IMR-90 (cell line): Measurements from ENCODE around the gene WDR27. TPM values are rescaled to one million over a fixed set of nuclear protein-coding genes. Genes with fewer than 3 reads are reported as not detected.
A peak's percentile ranks its signal among the peaks of the same experiment; 100 is the strongest.

Experiments
- ATAC-seq: fragments of 200-7000 bp; cut with Tn5 transposase; 2 replicates; pipeline ENCODE4 v1.9.1; 2020; ENCODE audit warnings: low read depth, mild to moderate bottlenecking, moderate library complexity
- BruUV-seq: library from RNA; stranded (reverse); fragments of 400-500 nt; replicated peaks from 2 replicates; lab custom pipeline; 2021; lab: Mats Ljungman, UMichigan
- CTCF ChIA-PET: fragments of 300-600 bp; formaldehyde crosslinking; extraction: SDS; loops from one replicate; lab custom pipeline; 2021; ENCODE audit warnings: antibody characterized with exemption; lab: Yijun Ruan, JAX
- POLR2A ChIA-PET: fragments of 300-600 bp; sonication (Branson Sonifier 250); formaldehyde crosslinking; loops from one replicate; lab custom pipeline; 2022; ENCODE audit warnings: antibody characterized with exemption; ENCODE audit not compliant: unreplicated experiment; lab: Charles Lee
- DNase-seq: peaks from one replicate; pipeline ENCODE4 v3.0.0; 2013
- H2AFZ ChIP-seq: replicated peaks from 2 replicates; pipeline ENCODE3; 2013; ENCODE audit warnings: low read length, mild to moderate bottlenecking; ENCODE audit not compliant: poor library complexity
- H2AK5ac ChIP-seq: 2 replicates; pipeline ENCODE4 v1.6.1; 2013; ENCODE audit warnings: low read depth, low read length, inconsistent platforms
- H2AK9ac ChIP-seq: replicated peaks from 2 replicates; pipeline ENCODE3; 2013; ENCODE audit warnings: mild to moderate bottlenecking, low read depth, low read length, moderate library complexity; ENCODE audit not compliant: poor library complexity
- H2BK120ac ChIP-seq: 2 replicates; pipeline ENCODE4 v1.6.1; 2013; ENCODE audit warnings: low read depth, low read length, inconsistent platforms
- H2BK15ac ChIP-seq: 3 replicates; pipeline ENCODE4 v1.6.1; 2013; ENCODE audit warnings: low read depth, low read length, inconsistent platforms
- H2BK20ac ChIP-seq: 2 replicates; pipeline ENCODE4 v1.6.1; 2013; ENCODE audit warnings: low read depth, mild to moderate bottlenecking, inconsistent platforms, low read length, moderate library complexity
- H2BK5ac ChIP-seq: 2 replicates; pipeline ENCODE4 v1.6.1; 2013; ENCODE audit warnings: mild to moderate bottlenecking, low read depth, low read length, inconsistent platforms; ENCODE audit not compliant: poor library complexity, severe bottlenecking
- H3K14ac ChIP-seq: replicated peaks from 2 replicates; pipeline ENCODE4 v1.6.1; 2013; ENCODE audit warnings: low read depth, low read length, inconsistent platforms
- H3K18ac ChIP-seq: 2 replicates; pipeline ENCODE4 v1.6.1; 2013; ENCODE audit warnings: low read depth, low read length, control low read depth
- H3K23ac ChIP-seq: 2 replicates; pipeline ENCODE4 v1.6.1; 2013; ENCODE audit warnings: low read depth, low read length, inconsistent platforms
- H3K27ac ChIP-seq: 2 replicates; pipeline ENCODE4 v1.5.1; 2013; ENCODE audit warnings: mild to moderate bottlenecking, control low read depth, low read length; ENCODE audit not compliant: insufficient read depth
- H3K27me3 ChIP-seq: 2 replicates; pipeline ENCODE4 v1.6.1; 2013; ENCODE audit warnings: low read length; ENCODE audit not compliant: control insufficient read depth, insufficient read depth
- H3K36me3 ChIP-seq: 2 replicates; pipeline ENCODE4 v1.6.1; 2013; ENCODE audit warnings: low read length, mixed read lengths; ENCODE audit not compliant: control insufficient read depth, insufficient read depth
- H3K4ac ChIP-seq: 2 replicates; pipeline ENCODE4 v1.6.1; 2013; ENCODE audit warnings: low read depth, low read length, inconsistent platforms
- H3K4me1 ChIP-seq: 2 replicates; pipeline ENCODE4 v1.6.1; 2013; ENCODE audit warnings: low read length, mixed read lengths; ENCODE audit not compliant: control insufficient read depth, insufficient read depth
- H3K4me2 ChIP-seq: 2 replicates; pipeline ENCODE4 v1.6.1; 2013; ENCODE audit warnings: low read depth, mild to moderate bottlenecking, control low read depth, low read length, moderate library complexity
- H3K4me3 ChIP-seq: 2 replicates; pipeline ENCODE4 v1.5.1; 2013; ENCODE audit warnings: low read depth, mild to moderate bottlenecking, control low read depth, low read length, moderate library complexity; ENCODE audit not compliant: insufficient read depth
- H3K56ac ChIP-seq: 2 replicates; pipeline ENCODE4 v1.6.1; 2013; ENCODE audit warnings: low read length, inconsistent platforms; ENCODE audit not compliant: insufficient read depth; ENCODE audit errors: extremely low read depth
- H3K79me1 ChIP-seq, 2 experiments: 2 replicates each; pipeline ENCODE4 v1.6.1; 2013; ENCODE audit warnings: low read length in 2 of 2, inconsistent platforms in 1 of 2, low read depth in 1 of 2
- H3K9ac ChIP-seq: 2 replicates; pipeline ENCODE4 v1.6.1; 2013; ENCODE audit warnings: low read depth, low read length, control low read depth
- H3K9me1 ChIP-seq: 2 replicates; pipeline ENCODE4 v1.6.1; 2013; ENCODE audit warnings: low read length, inconsistent platforms; ENCODE audit not compliant: insufficient read depth
- H3K9me3 ChIP-seq: 2 replicates; pipeline ENCODE4 v1.6.1; 2013; ENCODE audit warnings: low read length; ENCODE audit not compliant: control insufficient read depth, insufficient read depth
- H4K20me1 ChIP-seq: 2 replicates; pipeline ENCODE4 v1.6.1; 2013; ENCODE audit warnings: low read length, inconsistent platforms; ENCODE audit not compliant: insufficient read depth
- H4K5ac ChIP-seq: 2 replicates; pipeline ENCODE4 v1.6.1; 2013; ENCODE audit warnings: mild to moderate bottlenecking, low read depth, low read length, control low read depth
- H4K8ac ChIP-seq, 2 experiments: 2 replicates each; pipeline ENCODE4 v1.6.1; 2013; ENCODE audit warnings: low read depth in 2 of 2, low read length in 2 of 2, control low read depth in 1 of 2, inconsistent platforms in 1 of 2
- H4K91ac ChIP-seq: 2 replicates; pipeline ENCODE4 v1.6.1; 2013; ENCODE audit warnings: low read depth, low read length, inconsistent platforms; ENCODE audit not compliant: insufficient read depth
- BHLHE40 ChIP-seq: fragments of 150-350 bp; IDR thresholded peaks from 2 replicates; pipeline ENCODE4 v1.6.1; 2016; ENCODE audit warnings: mild to moderate bottlenecking, low read depth, low read length
- CEBPB ChIP-seq: IDR thresholded peaks from 2 replicates; pipeline ENCODE4 v1.6.1; 2012; ENCODE audit warnings: low read depth, low read length, improper control_type of control experiment
- CHD1 ChIP-seq: IDR thresholded peaks from 2 replicates; pipeline ENCODE4 v1.6.1; 2012; ENCODE audit warnings: low read depth, low read length, improper control_type of control experiment
- ELK1 ChIP-seq: fragments of 150-350 bp; IDR thresholded peaks from 2 replicates; pipeline ENCODE4 v1.6.1; 2016; ENCODE audit warnings: low read depth, mild to moderate bottlenecking, low read length, moderate library complexity, borderline replicate concordance
- FOS ChIP-seq: fragments of 150-350 bp; IDR thresholded peaks from 2 replicates; pipeline ENCODE4 v1.6.1; 2016; ENCODE audit warnings: low read depth, low read length
- MAFK ChIP-seq: IDR thresholded peaks from 2 replicates; pipeline ENCODE4 v1.6.1; 2012; ENCODE audit warnings: low read depth, low read length, improper control_type of control experiment
- MAZ ChIP-seq: IDR thresholded peaks from 2 replicates; pipeline ENCODE4 v1.6.1; 2012; ENCODE audit warnings: low read depth, mild to moderate bottlenecking, low read length, improper control_type of control experiment, moderate library complexity, borderline replicate concordance
- MXI1 ChIP-seq: IDR thresholded peaks from 2 replicates; pipeline ENCODE4 v1.6.1; 2012; ENCODE audit warnings: low read depth, mild to moderate bottlenecking, low read length, moderate library complexity, borderline replicate concordance
- NFE2L2 ChIP-seq: fragments of 150-350 bp; IDR thresholded peaks from 2 replicates; pipeline ENCODE4 v1.6.1; 2016; ENCODE audit warnings: low read depth, mild to moderate bottlenecking, low read length
- POLR2A ChIP-seq: IDR thresholded peaks from 2 replicates; pipeline ENCODE4 v1.6.1; 2012; ENCODE audit warnings: mild to moderate bottlenecking, low read depth, low read length
- RAD21 ChIP-seq: IDR thresholded peaks from 2 replicates; pipeline ENCODE4 v1.6.1; 2012; ENCODE audit warnings: low read length, improper control_type of control experiment
- RCOR1 ChIP-seq: IDR thresholded peaks from 2 replicates; pipeline ENCODE4 v1.6.1; 2012; ENCODE audit warnings: mild to moderate bottlenecking, low read length, improper control_type of control experiment; ENCODE audit not compliant: insufficient replicate concordance
- SMC3 ChIP-seq: fragments of 150-350 bp; IDR thresholded peaks from 2 replicates; pipeline ENCODE4 v1.6.1; 2016; ENCODE audit warnings: low read depth, mild to moderate bottlenecking, antibody characterized with exemption, low read length, moderate library complexity
- WGBS, 2 experiments: methylation state at CpG; one replicate each; pipeline versions ENCODE4 v1.1.5 to v1.1.7; 2013; ENCODE audit warnings: missing lambda C conversion rate in 2 of 2; ENCODE audit not compliant: insufficient read length in 1 of 2; ENCODE audit errors: extremely low coverage in 2 of 2; 5-methylcytosine and 5-hydroxymethylcytosine counted together
- dilution Hi-C: fragments of 300-500 bp; cut with HindIII; formaldehyde crosslinking; loops from one replicate; pipeline ENCODE4 v1.14.3; 2018; ENCODE audit warnings: low sequenced_read_pairs; ENCODE audit not compliant: unreplicated experiment
- in situ Hi-C: fragments of 300-500 bp; cut with MboI; formaldehyde crosslinking; loops from 3 replicates; pipeline ENCODE4 v1.14.3; 2019; ENCODE audit warnings: low sequenced_read_pairs, inconsistent platforms, mixed read lengths
- intact Hi-C: fragments of 100-400 bp; cut with micrococcal nuclease; formaldehyde crosslinking; loops from 2 replicates; pipeline ENCODE4 v1.10.0; 2022
- polyA plus RNA-seq, 3 experiments: library from polyadenylated mRNA; depleted of rRNA; stranded (reverse); fragments of >200 nt; gene quantifications; 2 replicates each; pipeline ENCODE4 v1.2.3, GENCODE V29; 2012; ENCODE audit warnings: low replicate concordance in 1 of 3
- total RNA-seq: library from RNA; depleted of rRNA; stranded (reverse); fragments of >200 nt; gene quantifications from 2 replicates; pipeline ENCODE4 v1.2.3, GENCODE V29; 2012
- TF ChIP-seq, protein P1 (sequence below): conservative IDR thresholded peaks from 2 replicates; pipeline ENCODE4 v1.5.1; 2012; ENCODE audit warnings: mild to moderate bottlenecking, low read depth, low read length, improper control_type of control experiment
- TF ChIP-seq, protein P2 (sequence below): fragments of 150-350 bp; IDR thresholded peaks from 2 replicates; pipeline ENCODE4 v1.6.1; 2017; ENCODE audit warnings: mild to moderate bottlenecking, antibody characterized with exemption, low read length, low read depth

WDR27 gene
- total and polyA plus RNA-seq, 2 of the 4 experiments (the other 2 are of a cell fraction): 7.0 to 18.5 TPM

- H4K5ac ChIP-seq: no peak overlapping the region; the same call in 1 of the 2 replicates
- 90% methylated on average over 2 of the region's 6 CpGs; no CpG with 5 or more reads in 1 of the 2 experiments for WGBS, 2 experiments
- peak overlapping the region; percentile 33; the same call in 1 of the 2 replicates for H2BK20ac ChIP-seq
- 0 out of 2 replicates have a peak, but pooled peaks cover 3% of the 10 kb centered on the region for H4K20me1 ChIP-seq
- H2AFZ ChIP-seq: no peak overlapping the region
- peak; percentile 23 for DNase-seq
- peaks cover 0 to 4% of the 10 kb centered on the region in 2 experiments; a peak in 1 of 4 replicates for H3K79me1 ChIP-seq
- no peaks in the 10 kb centered on the region for H3K27me3 ChIP-seq
- H3K23ac ChIP-seq: no peak overlapping the region
- no peak overlapping the region; the same call in 2 of the 3 replicates for H2BK15ac ChIP-seq
- peaks cover 20% of the 10 kb centered on the region for H3K4me1 ChIP-seq
- TF ChIP-seq RCOR1: no peak
- TF ChIP-seq FOS: no peak
- no peak for TF ChIP-seq ELK1
- TF ChIP-seq SMC3: no peak
- TF ChIP-seq, protein P1, sequence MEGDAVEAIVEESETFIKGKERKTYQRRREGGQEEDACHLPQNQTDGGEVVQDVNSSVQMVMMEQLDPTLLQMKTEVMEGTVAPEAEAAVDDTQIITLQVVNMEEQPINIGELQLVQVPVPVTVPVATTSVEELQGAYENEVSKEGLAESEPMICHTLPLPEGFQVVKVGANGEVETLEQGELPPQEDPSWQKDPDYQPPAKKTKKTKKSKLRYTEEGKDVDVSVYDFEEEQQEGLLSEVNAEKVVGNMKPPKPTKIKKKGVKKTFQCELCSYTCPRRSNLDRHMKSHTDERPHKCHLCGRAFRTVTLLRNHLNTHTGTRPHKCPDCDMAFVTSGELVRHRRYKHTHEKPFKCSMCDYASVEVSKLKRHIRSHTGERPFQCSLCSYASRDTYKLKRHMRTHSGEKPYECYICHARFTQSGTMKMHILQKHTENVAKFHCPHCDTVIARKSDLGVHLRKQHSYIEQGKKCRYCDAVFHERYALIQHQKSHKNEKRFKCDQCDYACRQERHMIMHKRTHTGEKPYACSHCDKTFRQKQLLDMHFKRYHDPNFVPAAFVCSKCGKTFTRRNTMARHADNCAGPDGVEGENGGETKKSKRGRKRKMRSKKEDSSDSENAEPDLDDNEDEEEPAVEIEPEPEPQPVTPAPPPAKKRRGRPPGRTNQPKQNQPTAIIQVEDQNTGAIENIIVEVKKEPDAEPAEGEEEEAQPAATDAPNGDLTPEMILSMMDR: no peak
- TF ChIP-seq POLR2A: no peak
- TF ChIP-seq, protein P2, sequence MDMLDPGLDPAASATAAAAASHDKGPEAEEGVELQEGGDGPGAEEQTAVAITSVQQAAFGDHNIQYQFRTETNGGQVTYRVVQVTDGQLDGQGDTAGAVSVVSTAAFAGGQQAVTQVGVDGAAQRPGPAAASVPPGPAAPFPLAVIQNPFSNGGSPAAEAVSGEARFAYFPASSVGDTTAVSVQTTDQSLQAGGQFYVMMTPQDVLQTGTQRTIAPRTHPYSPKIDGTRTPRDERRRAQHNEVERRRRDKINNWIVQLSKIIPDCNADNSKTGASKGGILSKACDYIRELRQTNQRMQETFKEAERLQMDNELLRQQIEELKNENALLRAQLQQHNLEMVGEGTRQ: no peak
- no peak for TF ChIP-seq RAD21
- no peak for TF ChIP-seq MAFK
- no peak for TF ChIP-seq CEBPB
- no peak for TF ChIP-seq BHLHE40
- TF ChIP-seq MXI1: no peak
- TF ChIP-seq CHD1: no peak
- no peak for TF ChIP-seq MAZ
- TF ChIP-seq NFE2L2: no peak
- H3K18ac ChIP-seq: no peak overlapping the region; the same call in 1 of the 2 replicates
- peak overlapping the region; percentile 40; the same call in 1 of the 2 replicates for H2AK5ac ChIP-seq
- H2BK5ac ChIP-seq: peak overlapping the region; percentile 23
- H3K9ac ChIP-seq: no peak overlapping the region
- no peak overlapping the region for H3K27ac ChIP-seq
- in situ Hi-C loops: no loop called here
- no peak overlapping the region for H2AK9ac ChIP-seq
- POLR2A ChIA-PET: no interaction called here
- H3K36me3 ChIP-seq: peaks cover 32% of the 10 kb centered on the region
- H3K4me3 ChIP-seq: no peak overlapping the region
- H3K56ac ChIP-seq: no peak overlapping the region
- no peaks in the 10 kb centered on the region; the same call in 1 of the 2 replicates for H3K9me3 ChIP-seq
- no peak overlapping the region for H4K8ac ChIP-seq
- intact Hi-C loops: no loop called here
- no peak overlapping the region for H4K91ac ChIP-seq
- H3K14ac ChIP-seq: no peak overlapping the region
- dilution Hi-C loops: no loop called here
- CTCF ChIA-PET: no interaction called here
- H3K4ac ChIP-seq: peak overlapping the region; percentile 11; the same call in 1 of the 2 replicates
- no peak overlapping the region; the same call in 1 of the 2 replicates for H2BK120ac ChIP-seq
- no peak overlapping the region for H3K4me2 ChIP-seq
- no peak for ATAC-seq
- peaks cover 19% of the 10 kb centered on the region for H3K9me1 ChIP-seq
- BruUV-seq: no TSS peak
Observed at GRCh38 chr6:169622618-169623017, 79.2 kb downstream of the WDR27 start.
